GM19043 (cell line): ENCODE measurements around the gene GABRB1.

ENCODE experiments used
- ATAC-seq: cut with Tn5 transposase; IDR thresholded peaks from one replicate; pipeline ENCODE4 v1.9.1; 2021; ENCODE audit warnings: low read depth; ENCODE audit not compliant: unreplicated experiment

Gene GABRB1

GRCh38 chr4:47203593-47203992 is 172.2 kb downstream of the GABRB1 start:
- no peak for ATAC-seq

- no peak for ATAC-seq
Measured at GRCh38 chr4:47207555-47207954, 176.2 kb downstream of the GABRB1 start.

GRCh38 chr4:47209833-47210232 is 178.5 kb downstream of the GABRB1 start:
- ATAC-seq, result no peak

- ATAC-seq, result no peak
Measured at GRCh38 chr4:47210828-47211227, 179.5 kb downstream of the GABRB1 start.

GRCh38 chr4:47213106-47213505 is 181.7 kb downstream of the GABRB1 start:
- ATAC-seq, result no peak

- ATAC-seq, result no peak
Measured at GRCh38 chr4:47213539-47213938, 182.2 kb downstream of the GABRB1 start.

GRCh38 chr4:47213971-47214370 is 182.6 kb downstream of the GABRB1 start:
- no peak for ATAC-seq

GRCh38 chr4:47215759-47216158 is 184.4 kb downstream of the GABRB1 start:
- no peak for ATAC-seq

GRCh38 chr4:47217291-47217690 is 185.9 kb downstream of the GABRB1 start:
- no peak for ATAC-seq

- ATAC-seq, result no peak
Measured at GRCh38 chr4:47217884-47218283, 186.5 kb downstream of the GABRB1 start.

GRCh38 chr4:47218631-47219030 is 187.3 kb downstream of the GABRB1 start:
- no peak for ATAC-seq

- ATAC-seq, result no peak
Measured at GRCh38 chr4:47219586-47219985, 188.2 kb downstream of the GABRB1 start.

GRCh38 chr4:47221721-47222120 is 190.4 kb downstream of the GABRB1 start:
- ATAC-seq, result no peak

GRCh38 chr4:47222276-47222675 is 190.9 kb downstream of the GABRB1 start:
- no peak for ATAC-seq

- ATAC-seq, result no peak
Measured at GRCh38 chr4:47224361-47224760, 193.0 kb downstream of the GABRB1 start.

- no peak for ATAC-seq
Measured at GRCh38 chr4:47235721-47236120, 204.4 kb downstream of the GABRB1 start.

GRCh38 chr4:47238667-47239066 is 207.3 kb downstream of the GABRB1 start:
- no peak for ATAC-seq

- ATAC-seq, result no peak
Measured at GRCh38 chr4:47239649-47240048, 208.3 kb downstream of the GABRB1 start.

GRCh38 chr4:47251348-47252135 is 220.2 kb downstream of the GABRB1 start:
- ATAC-seq, result no peak

GRCh38 chr4:47263721-47264120 is 232.4 kb downstream of the GABRB1 start:
- ATAC-seq, result no peak

GRCh38 chr4:47270201-47270888 is 239.0 kb downstream of the GABRB1 start:
- no peak for ATAC-seq

GRCh38 chr4:47271291-47271690 is 239.9 kb downstream of the GABRB1 start:
- ATAC-seq, result no peak
